ENCODE measurements around the gene CYBA.
"Not testable (repeated sequence)": the region's sequence is repeated elsewhere in the genome, so short reads cannot be mapped to it uniquely, and the experiment has no call there.

CYBA gene

GRCh38 chr16:88609426-88609825 lies 41.4 kb downstream of the CYBA start:
- DNase-seq: not testable (repeated sequence)

- DNase-seq: no peak
These were observed 42.8 kb downstream of the CYBA start for GRCh38 chr16:88608076-88608475.

- no peak for DNase-seq
These were observed 44.6 kb downstream of the CYBA start for GRCh38 chr16:88606148-88606757.

- DNase-seq: no peak
These were observed 45.4 kb downstream of the CYBA start for GRCh38 chr16:88605186-88606147.

GRCh38 chr16:88602091-88602490 lies 48.8 kb downstream of the CYBA start:
- no peak for DNase-seq

- DNase-seq: no peak
These were observed 49.4 kb downstream of the CYBA start for GRCh38 chr16:88601313-88602036.

- DNase-seq: no peak
These were observed 50.3 kb downstream of the CYBA start for GRCh38 chr16:88600539-88600896.

GRCh38 chr16:88599825-88600538 lies 50.9 kb downstream of the CYBA start:
- DNase-seq: no peak

- DNase-seq: no peak
These were observed 51.6 kb downstream of the CYBA start for GRCh38 chr16:88599092-88599733.

GRCh38 chr16:88597856-88598491 lies 52.9 kb downstream of the CYBA start:
- no peak for DNase-seq

GRCh38 chr16:88596483-88596882 lies 54.4 kb downstream of the CYBA start:
- DNase-seq: no peak

GRCh38 chr16:88595921-88596320 lies 54.9 kb downstream of the CYBA start:
- DNase-seq: no peak

- DNase-seq: no peak
These were observed 55.8 kb downstream of the CYBA start for GRCh38 chr16:88595101-88595500.

GRCh38 chr16:88593910-88594309 lies 56.9 kb downstream of the CYBA start:
- DNase-seq: no peak

- no peak for DNase-seq
These were observed 57.4 kb downstream of the CYBA start for GRCh38 chr16:88593489-88593888.

Data from islet precursor cell (in vitro differentiated cells).